ENCODE data around the gene SLC27A4.

Gene SLC27A4

GRCh38 chr9:128370752-128371629, 30.7 kb downstream of the SLC27A4 start, which contains the start of gene URM1:
URM1 (plus strand) TSS chr9:128371374; CDS start chr9:128371381, 7 bp downstream.
- H3K27ac Mint-ChIP-seq: peak within 1 kb of the TSS; percentile 89
- ATAC-seq: peak; percentile 98
- H3K4me3 Mint-ChIP-seq: peak within 1 kb of the TSS; percentile 92
- peaks cover 12% of the 10 kb centered on the region for H3K36me3 Mint-ChIP-seq
- H3K4me1 Mint-ChIP-seq: peaks cover 37% of the 10 kb centered on the region
- H3K9me3 Mint-ChIP-seq: no peaks in the 10 kb centered on the region
- H3K27me3 Mint-ChIP-seq: peaks cover 11% of the 10 kb centered on the region

GRCh38 chr9:128371630-128372117, 31.3 kb downstream of the SLC27A4 start:
- Mint-ChIP-seq H3K9me3 (no peaks in the 10 kb centered on the region), H3K36me3 (peaks cover 12% of the 10 kb centered on the region), H3K4me1 (peaks cover 38% of the 10 kb centered on the region), H3K27ac (peak overlapping the region; percentile 89), H3K27me3 (peaks cover 7% of the 10 kb centered on the region), H3K4me3 (peak overlapping the region; percentile 92)
- no peak for ATAC-seq

GRCh38 chr9:128372188-128372641, 31.9 kb downstream of the SLC27A4 start:
- H3K36me3 Mint-ChIP-seq: peaks cover 12% of the 10 kb centered on the region
- H3K27me3 Mint-ChIP-seq: peaks cover 2% of the 10 kb centered on the region
- peak overlapping the region; percentile 89 for H3K27ac Mint-ChIP-seq
- H3K4me1 Mint-ChIP-seq: peaks cover 38% of the 10 kb centered on the region
- H3K4me3 Mint-ChIP-seq: peak overlapping the region; percentile 92
- no peak for ATAC-seq
- no peaks in the 10 kb centered on the region for H3K9me3 Mint-ChIP-seq

GRCh38 chr9:128372784-128373183, 32.5 kb downstream of the SLC27A4 start:
- Mint-ChIP-seq H3K27me3 (no peaks in the 10 kb centered on the region), H3K27ac (no peak overlapping the region), H3K4me3 (peak overlapping the region; percentile 92), H3K9me3 (no peaks in the 10 kb centered on the region), H3K4me1 (peaks cover 38% of the 10 kb centered on the region), H3K36me3 (peaks cover 12% of the 10 kb centered on the region)
- ATAC-seq: no peak

GRCh38 chr9:128374221-128374675, 33.9 kb downstream of the SLC27A4 start:
- Mint-ChIP-seq H3K36me3 (peaks cover 22% of the 10 kb centered on the region), H3K4me3 (no peak overlapping the region), H3K4me1 (peaks cover 38% of the 10 kb centered on the region), H3K27ac (no peak overlapping the region), H3K9me3 (no peaks in the 10 kb centered on the region), H3K27me3 (no peaks in the 10 kb centered on the region)
- no peak for ATAC-seq

GRCh38 chr9:128375865-128376264, 35.5 kb downstream of the SLC27A4 start:
- H3K36me3 Mint-ChIP-seq: peaks cover 23% of the 10 kb centered on the region
- H3K27me3 Mint-ChIP-seq: no peaks in the 10 kb centered on the region
- no peak overlapping the region for H3K4me3 Mint-ChIP-seq
- H3K9me3 Mint-ChIP-seq: no peaks in the 10 kb centered on the region
- no peak for ATAC-seq
- no peak overlapping the region for H3K27ac Mint-ChIP-seq
- peaks cover 29% of the 10 kb centered on the region for H3K4me1 Mint-ChIP-seq

- Mint-ChIP-seq H3K4me1 (peaks cover 15% of the 10 kb centered on the region), H3K4me3 (no peak overlapping the region), H3K27me3 (no peaks in the 10 kb centered on the region), H3K9me3 (no peaks in the 10 kb centered on the region), H3K27ac (no peak overlapping the region), H3K36me3 (peaks cover 64% of the 10 kb centered on the region)
- ATAC-seq: no peak
These were observed 41.9 kb downstream of the SLC27A4 start for GRCh38 chr9:128382261-128382660.

GRCh38 chr9:128383007-128383753, 42.9 kb downstream of the SLC27A4 start:
- no peak overlapping the region for H3K27ac Mint-ChIP-seq
- H3K27me3 Mint-ChIP-seq: no peaks in the 10 kb centered on the region
- peaks cover 73% of the 10 kb centered on the region for H3K36me3 Mint-ChIP-seq
- no peaks in the 10 kb centered on the region for H3K9me3 Mint-ChIP-seq
- no peak for ATAC-seq
- peaks cover 15% of the 10 kb centered on the region for H3K4me1 Mint-ChIP-seq
- no peak overlapping the region for H3K4me3 Mint-ChIP-seq

GRCh38 chr9:128383791-128384190, 43.5 kb downstream of the SLC27A4 start:
- Mint-ChIP-seq H3K4me3 (no peak overlapping the region), H3K4me1 (peaks cover 15% of the 10 kb centered on the region), H3K27ac (no peak overlapping the region), H3K27me3 (no peaks in the 10 kb centered on the region), H3K36me3 (peaks cover 69% of the 10 kb centered on the region), H3K9me3 (no peaks in the 10 kb centered on the region)
- ATAC-seq: no peak

GRCh38 chr9:128384801-128385495, 44.6 kb downstream of the SLC27A4 start:
- H3K27ac Mint-ChIP-seq: peak overlapping the region; percentile 20
- peaks cover 15% of the 10 kb centered on the region for H3K4me1 Mint-ChIP-seq
- H3K27me3 Mint-ChIP-seq: no peaks in the 10 kb centered on the region
- H3K9me3 Mint-ChIP-seq: no peaks in the 10 kb centered on the region
- H3K36me3 Mint-ChIP-seq: peaks cover 76% of the 10 kb centered on the region
- ATAC-seq: no peak
- H3K4me3 Mint-ChIP-seq: no peak overlapping the region

GRCh38 chr9:128385496-128386460, 45.5 kb downstream of the SLC27A4 start:
- Mint-ChIP-seq H3K27me3 (no peaks in the 10 kb centered on the region), H3K4me1 (peaks cover 15% of the 10 kb centered on the region), H3K36me3 (peaks cover 77% of the 10 kb centered on the region), H3K27ac (peak overlapping the region; percentile 20), H3K4me3 (no peak overlapping the region), H3K9me3 (no peaks in the 10 kb centered on the region)
- ATAC-seq: no peak

- ATAC-seq: no peak
- H3K27me3 Mint-ChIP-seq: no peaks in the 10 kb centered on the region
- H3K4me3 Mint-ChIP-seq: no peak overlapping the region
- no peak overlapping the region for H3K27ac Mint-ChIP-seq
- peaks cover 70% of the 10 kb centered on the region for H3K36me3 Mint-ChIP-seq
- peaks cover 4% of the 10 kb centered on the region for H3K4me1 Mint-ChIP-seq
- H3K9me3 Mint-ChIP-seq: no peaks in the 10 kb centered on the region
These were observed 47.8 kb downstream of the SLC27A4 start for GRCh38 chr9:128388150-128388549.

GRCh38 chr9:128389395-128390149, 49.2 kb downstream of the SLC27A4 start:
- no peaks in the 10 kb centered on the region for H3K4me1 Mint-ChIP-seq
- H3K36me3 Mint-ChIP-seq: peaks cover 65% of the 10 kb centered on the region
- no peaks in the 10 kb centered on the region for H3K27me3 Mint-ChIP-seq
- no peak for ATAC-seq
- no peak overlapping the region for H3K4me3 Mint-ChIP-seq
- H3K9me3 Mint-ChIP-seq: no peaks in the 10 kb centered on the region
- H3K27ac Mint-ChIP-seq: no peak overlapping the region

Measured in stimulated activated memory B cell treated with anti-CD40 and anti-IgM and Interleukin-4, amounts not matched to agents 10 μg/mL and 1 μg/mL and 100 μg/mL, for 72 hours (primary cell).